GM12878 (cell line): ENCODE measurements around the gene SPRN.

ENCODE experiments used
- NKRF ChIP-seq: fragments of 450-650 bp; conservative IDR thresholded peaks from 2 replicates; pipeline ENCODE4 v1.6.1; 2017; ENCODE audit warnings: mild to moderate bottlenecking, moderate library complexity
- POU2F2 ChIP-seq: IDR thresholded peaks from 3 replicates; pipeline ENCODE4 v1.6.1; 2011; ENCODE audit warnings: low read depth, mild to moderate bottlenecking, low read length, borderline replicate concordance

GRCh38 chr10:133467286-133467911 is 43.0 kb upstream of the SPRN start:
- TF ChIP-seq POU2F2, result no peak
- no peak for TF ChIP-seq NKRF
